Stimulated activated effector memory CD8-positive, alpha-beta T cell treated with anti-CD3 and anti-CD28 coated beads, Interleukin-12 subunit alpha, Interleukin-12 subunit beta, amount 100 ng/mL, for 72 hours (primary cell): ENCODE results near the gene NCKAP5.

Experiments used
- ATAC-seq: fragments of 150-1000 bp; cut with Tn5 transposase; 2 replicates; pipeline ENCODE4 v1.10.0; 2021
- DNase-seq, 2 donors: peaks; one replicate each; pipeline ENCODE4 v3.0.0; 2021 to 2022; ENCODE audit warnings: low spot score in 2 of 2
- H3K27ac Mint-ChIP-seq: one replicate; pipeline ENCODE4 v1.8.0; 2022; ENCODE audit warnings: mild to moderate bottlenecking, mixed read lengths
- H3K36me3 Mint-ChIP-seq: one replicate; pipeline ENCODE4 v1.8.0; 2022; ENCODE audit warnings: mild to moderate bottlenecking, mixed read lengths
- H3K4me1 Mint-ChIP-seq: one replicate; pipeline ENCODE4 v1.8.0; 2022; ENCODE audit warnings: mixed read lengths
- H3K4me3 Mint-ChIP-seq: one replicate; pipeline ENCODE4 v1.8.0; 2022; ENCODE audit warnings: mild to moderate bottlenecking, mixed read lengths
- H3K9me3 Mint-ChIP-seq: one replicate; pipeline ENCODE4 v1.8.0; 2022; ENCODE audit warnings: mixed read lengths

Gene NCKAP5

DNA sequence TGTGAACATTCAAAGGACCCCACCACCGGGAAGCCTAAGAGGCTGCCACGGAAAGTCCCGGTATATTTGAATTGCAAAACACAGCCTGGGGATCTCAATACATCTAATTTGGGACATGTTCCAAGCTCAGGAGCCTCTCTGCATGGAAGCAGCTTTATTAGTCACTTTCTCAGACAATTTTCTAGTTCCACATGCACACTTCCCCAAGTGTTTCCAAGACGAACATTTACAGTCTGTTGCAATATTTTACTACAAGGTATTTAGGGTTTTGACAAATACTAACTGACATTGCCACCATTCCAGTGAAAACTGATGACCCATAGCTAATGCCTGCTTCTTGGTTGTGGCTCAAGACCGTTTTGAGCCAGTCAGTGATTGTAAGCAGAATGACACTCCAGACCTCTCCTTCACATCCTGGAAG, 145.3 kb downstream of the NCKAP5 start:
- no peak for DNase-seq
- peaks cover 8% of the 10 kb centered on the region for H3K9me3 Mint-ChIP-seq
- no peaks in the 10 kb centered on the region for H3K36me3 Mint-ChIP-seq
- ATAC-seq: no peak
- no peak overlapping the region for H3K27ac Mint-ChIP-seq
- H3K4me3 Mint-ChIP-seq: no peak overlapping the region
- no peaks in the 10 kb centered on the region for H3K4me1 Mint-ChIP-seq

DNA sequence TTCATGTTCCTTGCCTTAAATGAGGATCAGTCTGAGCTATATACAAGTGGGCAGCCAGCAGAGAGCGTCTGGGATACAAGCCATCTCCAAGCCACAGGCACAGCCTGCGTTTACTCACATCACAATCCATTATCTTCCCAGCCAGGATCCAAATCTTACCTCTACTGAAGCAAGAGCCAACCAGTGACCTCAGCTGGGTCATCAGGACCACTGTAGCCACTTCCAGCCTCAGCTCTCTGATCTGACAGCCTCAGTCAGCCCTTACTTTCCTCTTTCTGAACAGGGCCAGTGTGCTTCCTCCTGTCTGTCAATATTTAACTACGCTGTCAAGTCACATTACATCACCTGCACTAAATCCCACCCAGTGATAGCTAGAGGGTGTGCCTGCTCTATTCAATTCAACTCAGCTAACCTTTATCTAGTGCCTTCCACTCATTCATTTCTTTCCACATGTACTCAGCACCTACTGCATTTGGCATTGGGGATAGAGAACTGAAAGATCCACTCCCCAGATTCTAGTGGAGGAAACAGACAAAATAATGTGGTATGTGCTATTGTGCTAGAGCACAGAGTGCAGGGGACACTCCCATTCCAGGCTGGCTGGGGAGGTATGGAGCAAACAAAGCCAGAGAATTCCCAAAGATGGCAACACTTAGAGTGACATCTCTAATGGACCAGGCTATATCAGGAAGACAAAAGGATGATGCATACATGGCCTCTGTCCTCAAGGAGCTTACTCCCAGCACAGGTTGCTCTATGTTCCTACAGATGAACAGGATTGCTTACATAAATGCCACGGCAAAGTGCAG, 146.5 kb downstream of the NCKAP5 start:
- ATAC-seq (peak; percentile 31), DNase-seq (no peak)
- no peaks in the 10 kb centered on the region for H3K36me3 Mint-ChIP-seq
- no peak overlapping the region for H3K27ac Mint-ChIP-seq
- H3K4me1 Mint-ChIP-seq: no peaks in the 10 kb centered on the region
- peaks cover 14% of the 10 kb centered on the region for H3K9me3 Mint-ChIP-seq
- no peak overlapping the region for H3K4me3 Mint-ChIP-seq

DNA sequence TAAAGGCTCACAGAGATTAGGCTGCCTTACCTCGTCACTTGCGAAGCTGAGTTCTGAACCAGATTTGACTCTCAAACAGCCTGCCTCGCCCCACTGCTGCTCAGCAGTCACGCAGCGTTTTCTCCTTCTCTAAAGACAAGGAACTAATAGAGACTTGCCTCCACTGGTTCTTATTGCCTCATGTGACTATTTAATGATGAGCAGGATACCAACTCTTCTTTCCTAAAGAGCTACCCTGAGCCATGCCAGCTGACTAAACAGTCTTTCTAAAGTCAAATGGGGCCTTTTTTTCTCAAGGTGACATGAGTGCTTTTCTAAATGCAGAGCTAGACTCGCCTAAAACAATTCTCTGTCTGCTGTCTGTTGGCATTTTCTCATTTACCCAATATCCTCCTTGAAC, 147.5 kb downstream of the NCKAP5 start:
- DNase-seq (no peak), ATAC-seq (no peak)
- no peak overlapping the region for H3K27ac Mint-ChIP-seq
- no peak overlapping the region for H3K4me3 Mint-ChIP-seq
- H3K36me3 Mint-ChIP-seq: no peaks in the 10 kb centered on the region
- H3K9me3 Mint-ChIP-seq: peaks cover 14% of the 10 kb centered on the region
- H3K4me1 Mint-ChIP-seq: no peaks in the 10 kb centered on the region

- H3K4me3 Mint-ChIP-seq: no peak overlapping the region
- H3K27ac Mint-ChIP-seq: no peak overlapping the region
- H3K4me1 Mint-ChIP-seq: no peaks in the 10 kb centered on the region
- no peak for DNase-seq
- no peak for ATAC-seq
- no peaks in the 10 kb centered on the region for H3K36me3 Mint-ChIP-seq
- H3K9me3 Mint-ChIP-seq: peaks cover 9% of the 10 kb centered on the region
Measured at GRCh38 chr2:133418671-133419070, 149.6 kb downstream of the NCKAP5 start.

DNA sequence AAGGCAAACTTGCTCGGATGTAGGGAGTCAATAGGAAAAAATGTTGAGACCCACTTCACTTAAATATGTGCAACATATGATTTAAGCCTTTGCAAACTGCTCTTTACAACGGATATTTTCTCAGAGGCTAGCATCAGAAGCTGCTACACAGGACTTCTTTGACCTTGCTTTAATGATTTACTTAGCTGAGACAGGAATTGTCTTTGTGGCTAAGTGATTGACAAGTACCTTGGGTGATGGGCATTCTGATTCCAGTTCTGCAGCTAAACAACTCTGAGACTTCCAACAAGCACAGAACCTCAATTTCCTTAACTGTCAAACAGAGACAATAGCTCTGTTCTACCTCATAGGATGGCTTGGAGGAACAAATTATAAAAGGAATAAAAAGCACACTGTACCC, 150.2 kb downstream of the NCKAP5 start:
- DNase-seq (no peak), ATAC-seq (no peak)
- Mint-ChIP-seq H3K4me1 (no peaks in the 10 kb centered on the region), H3K36me3 (no peaks in the 10 kb centered on the region), H3K27ac (no peak overlapping the region), H3K9me3 (peaks cover 9% of the 10 kb centered on the region), H3K4me3 (no peak overlapping the region)

DNA sequence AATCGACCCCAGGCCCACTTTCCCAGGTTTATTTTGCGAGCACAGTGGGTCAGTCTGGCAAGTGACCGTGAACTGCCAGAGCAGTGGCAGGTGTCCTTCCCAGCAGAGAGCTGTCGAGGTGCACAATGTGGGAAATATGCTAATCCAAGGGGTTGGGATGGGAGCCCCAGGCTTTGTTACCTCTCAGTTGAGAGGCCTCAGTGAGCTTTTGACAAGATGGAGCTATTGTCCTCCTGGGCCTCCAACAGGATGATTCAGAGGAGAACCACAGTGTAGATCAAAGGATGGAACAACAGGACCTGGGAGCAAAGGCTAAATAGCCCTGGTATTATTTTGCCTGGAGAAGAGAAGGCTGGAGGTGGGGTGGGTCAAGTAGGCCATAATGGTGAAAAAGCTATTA, 150.8 kb downstream of the NCKAP5 start:
- Mint-ChIP-seq H3K4me1 (no peaks in the 10 kb centered on the region), H3K4me3 (no peak overlapping the region), H3K27ac (no peak overlapping the region), H3K36me3 (no peaks in the 10 kb centered on the region), H3K9me3 (peaks cover 9% of the 10 kb centered on the region)
- ATAC-seq (no peak), DNase-seq (no peak)

DNA sequence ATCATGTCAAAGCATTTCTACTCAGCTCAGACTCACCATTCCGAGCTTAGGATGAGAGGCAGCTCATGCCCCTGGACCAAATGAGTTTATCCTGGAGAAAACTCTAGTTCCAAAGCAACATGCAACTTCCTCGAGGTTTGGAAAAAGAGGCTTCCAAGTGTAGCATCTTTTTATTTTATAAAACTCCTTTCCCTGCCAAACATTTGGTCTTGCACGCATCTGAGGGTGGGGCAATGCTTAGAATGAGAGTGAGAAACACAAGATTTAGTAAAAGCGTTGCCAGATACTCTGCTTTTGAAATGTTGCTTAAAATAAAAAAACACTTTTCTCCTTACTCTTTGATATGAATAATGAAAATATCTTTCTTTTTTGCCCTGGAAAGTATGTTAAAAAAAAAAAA, 151.5 kb downstream of the NCKAP5 start:
- no peak for DNase-seq
- no peaks in the 10 kb centered on the region for H3K36me3 Mint-ChIP-seq
- no peak for ATAC-seq
- no peak overlapping the region for H3K27ac Mint-ChIP-seq
- no peaks in the 10 kb centered on the region for H3K4me1 Mint-ChIP-seq
- no peak overlapping the region for H3K4me3 Mint-ChIP-seq
- H3K9me3 Mint-ChIP-seq: peaks cover 9% of the 10 kb centered on the region

GRCh38 chr2:133416146-133416545, 152.1 kb downstream of the NCKAP5 start:
- H3K4me3 Mint-ChIP-seq: no peak overlapping the region
- H3K27ac Mint-ChIP-seq: no peak overlapping the region
- ATAC-seq (no peak), DNase-seq (no peak)
- no peaks in the 10 kb centered on the region for H3K36me3 Mint-ChIP-seq
- H3K4me1 Mint-ChIP-seq: no peaks in the 10 kb centered on the region
- H3K9me3 Mint-ChIP-seq: peaks cover 10% of the 10 kb centered on the region

- Mint-ChIP-seq H3K27ac (no peak overlapping the region), H3K9me3 (peaks cover 12% of the 10 kb centered on the region), H3K4me1 (no peaks in the 10 kb centered on the region), H3K4me3 (no peak overlapping the region), H3K36me3 (no peaks in the 10 kb centered on the region)
- DNase-seq (no peak), ATAC-seq (no peak)
Measured at GRCh38 chr2:133415210-133415876, 152.9 kb downstream of the NCKAP5 start.

GRCh38 chr2:133414486-133415209, 153.6 kb downstream of the NCKAP5 start:
- DNase-seq (no peak), ATAC-seq (no peak)
- H3K4me1 Mint-ChIP-seq: no peaks in the 10 kb centered on the region
- no peaks in the 10 kb centered on the region for H3K36me3 Mint-ChIP-seq
- no peak overlapping the region for H3K4me3 Mint-ChIP-seq
- H3K9me3 Mint-ChIP-seq: peaks cover 10% of the 10 kb centered on the region
- H3K27ac Mint-ChIP-seq: no peak overlapping the region

DNA sequence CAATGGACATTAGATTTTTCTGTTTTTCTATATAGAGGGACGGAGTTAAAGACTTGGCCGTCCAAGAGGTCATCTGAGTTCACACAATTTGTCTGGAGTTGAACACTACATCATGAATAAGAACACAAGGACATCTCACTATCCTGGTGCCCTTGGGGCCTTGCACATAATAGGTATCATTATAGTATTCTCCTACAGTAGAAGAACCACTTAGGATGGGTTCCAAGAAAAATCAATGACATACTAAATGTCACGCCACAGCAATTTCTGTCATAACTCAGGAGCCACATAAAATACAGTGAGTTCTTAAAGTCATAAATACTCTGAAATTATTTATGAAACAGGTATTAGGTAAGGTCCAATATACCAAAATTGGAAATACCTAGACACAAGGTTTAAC, 154.4 kb downstream of the NCKAP5 start:
- H3K4me1 Mint-ChIP-seq: no peaks in the 10 kb centered on the region
- DNase-seq (no peak), ATAC-seq (no peak)
- H3K36me3 Mint-ChIP-seq: no peaks in the 10 kb centered on the region
- peaks cover 9% of the 10 kb centered on the region for H3K9me3 Mint-ChIP-seq
- no peak overlapping the region for H3K4me3 Mint-ChIP-seq
- no peak overlapping the region for H3K27ac Mint-ChIP-seq

- Mint-ChIP-seq H3K4me1 (no peaks in the 10 kb centered on the region), H3K27ac (no peak overlapping the region), H3K36me3 (no peaks in the 10 kb centered on the region), H3K4me3 (no peak overlapping the region), H3K9me3 (peaks cover 9% of the 10 kb centered on the region)
- no peak for ATAC-seq
- DNase-seq: no peak
Measured at GRCh38 chr2:133412694-133413093, 155.6 kb downstream of the NCKAP5 start.

- Mint-ChIP-seq H3K36me3 (no peaks in the 10 kb centered on the region), H3K27ac (no peak overlapping the region)
Measured at GRCh38 chr2:133411857-133412256, 156.4 kb downstream of the NCKAP5 start.

GRCh38 chr2:133411101-133411500, 157.2 kb downstream of the NCKAP5 start:
- DNase-seq (no peak), ATAC-seq (no peak)
- Mint-ChIP-seq H3K36me3 (no peaks in the 10 kb centered on the region), H3K4me3 (no peak overlapping the region), H3K4me1 (no peaks in the 10 kb centered on the region), H3K9me3 (peaks cover 5% of the 10 kb centered on the region), H3K27ac (no peak overlapping the region)

More at GRCh38 chr2:133411857-133412256, 156.4 kb downstream of the NCKAP5 start:
- DNase-seq (no peak), ATAC-seq (no peak)
- Mint-ChIP-seq H3K4me3 (no peak overlapping the region), H3K4me1 (no peaks in the 10 kb centered on the region), H3K9me3 (peaks cover 3% of the 10 kb centered on the region)

GRCh38 chr2:133409581-133410285, 158.5 kb downstream of the NCKAP5 start:
- Mint-ChIP-seq H3K27ac (no peak overlapping the region), H3K4me1 (no peaks in the 10 kb centered on the region), H3K4me3 (no peak overlapping the region), H3K9me3 (peaks cover 8% of the 10 kb centered on the region), H3K36me3 (no peaks in the 10 kb centered on the region)
- DNase-seq: no peak
- ATAC-seq: no peak
